Lung (tissue), 12 donors: ENCODE data around the gene ZNF765. TPM values are rescaled to one million over a fixed set of nuclear protein-coding genes. Genes with fewer than 3 reads are reported as not detected.
"Not testable (repeated sequence)": the region's sequence is repeated elsewhere in the genome, so short reads cannot be mapped to it uniquely, and the experiment has no call there.

Experiments
- ATAC-seq: fragments of 200-7000 bp; cut with Tn5 transposase; one replicate; pipeline ENCODE4 v1.9.1; 2020; ENCODE audit warnings: moderate number of reproducible peaks; ENCODE audit not compliant: insufficient read depth, low FRiP score
- DNase-seq, 3 donors: peaks; one replicate each; pipeline ENCODE4 v3.0.0-alpha.2; 2013 to 2017
- H3K27ac ChIP-seq, 2 donors: one replicate each; pipeline ENCODE4 v1.5.1; 2013; ENCODE audit warnings: mild to moderate bottlenecking in 2 of 2, moderate library complexity in 2 of 2, control low read depth in 1 of 2, inconsistent platforms in 1 of 2, low read depth in 1 of 2, low read length in 1 of 2
- H3K27me3 ChIP-seq, 3 donors: one replicate each; pipeline ENCODE4 v1.5.1; 2013; ENCODE audit warnings: low read length in 2 of 3; ENCODE audit not compliant: control insufficient read depth in 3 of 3, insufficient read depth in 3 of 3
- H3K36me3 ChIP-seq, 4 donors: one replicate each; pipeline ENCODE4 v1.5.1; 2013; ENCODE audit warnings: low read length in 4 of 4, mild to moderate bottlenecking in 1 of 4, moderate library complexity in 1 of 4; ENCODE audit not compliant: control insufficient read depth in 4 of 4, insufficient read depth in 4 of 4
- H3K4me1 ChIP-seq, 5 donors: one replicate each; pipeline ENCODE4 v1.5.1; 2013; ENCODE audit warnings: low read length in 5 of 5, mild to moderate bottlenecking in 2 of 5, moderate library complexity in 1 of 5; ENCODE audit not compliant: control insufficient read depth in 5 of 5, insufficient read depth in 5 of 5
- H3K4me3 ChIP-seq: one replicate; pipeline ENCODE4 v1.5.1; 2013; ENCODE audit warnings: mild to moderate bottlenecking, control low read depth, moderate library complexity
- H3K9ac ChIP-seq, 2 donors: one replicate each; pipeline ENCODE4 v1.5.1; 2013; ENCODE audit warnings: low read length in 2 of 2, control low read depth in 1 of 2; ENCODE audit not compliant: insufficient read depth in 1 of 2
- H3K9me3 ChIP-seq, 4 donors: one replicate each; pipeline ENCODE4 v1.5.1; 2013; ENCODE audit warnings: low read length in 3 of 4, mild to moderate bottlenecking in 1 of 4, moderate library complexity in 1 of 4; ENCODE audit not compliant: control insufficient read depth in 4 of 4, insufficient read depth in 3 of 4
- CTCF ChIP-seq: IDR thresholded peaks from 2 replicates; pipeline ENCODE4 v1.5.1; 2012; ENCODE audit warnings: mild to moderate bottlenecking; ENCODE audit errors: control extremely low read depth, extremely low read depth
- WGBS, 2 donors: extraction: QIAGEN DNeasy Blood & Tissue Kit; methylation state at CpG; one replicate each; pipeline ENCODE4 v1.1.7; 2013; 5-methylcytosine and 5-hydroxymethylcytosine counted together
- polyA plus RNA-seq, 2 donors: library from polyadenylated mRNA; stranded (reverse); fragments of 200-250 nt; gene quantifications; one replicate each; pipeline ENCODE4 v1.2.1, GENCODE V29; 2013
- total RNA-seq, 2 donors: library from RNA; depleted of rRNA in 1 of 2; stranded (reverse); fragments of >200 nt in 1 of 2; gene quantifications; one replicate each; pipeline ENCODE4 v1.2.1, GENCODE V29; 2014 to 2021
- donor health status: control.
- donor health status: control.
- donor health status: Bipolar disorder and iron deficiency.
- donor health status: healthy.
- donor health status: DM: yes; HTN: yes; CAD: no.

The ZNF765 gene
- total and polyA plus RNA-seq, 4 donors: 3.6 to 11.3 (median 6.4) TPM

DNA sequence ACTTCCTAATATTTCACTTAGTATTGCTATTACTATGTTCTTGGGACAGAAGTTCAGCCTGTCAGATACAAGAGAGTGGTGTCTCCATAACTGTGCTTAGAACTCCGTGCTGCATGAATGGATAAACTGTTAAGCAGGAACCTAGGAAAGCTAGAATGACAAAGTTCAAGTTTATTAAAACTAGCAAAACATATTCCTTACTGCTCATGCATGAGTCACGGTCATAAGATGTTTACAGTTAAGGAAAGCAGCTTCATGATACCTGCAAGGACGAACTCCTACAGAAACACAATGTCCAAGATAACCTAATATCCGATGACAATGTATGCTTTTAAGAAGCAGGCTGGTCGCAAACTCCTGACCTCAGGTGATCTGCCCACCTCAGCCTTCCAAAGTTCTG is 6.0 kb upstream of the ZNF765 start:
- TF ChIP-seq CTCF: no peak
- H3K27ac ChIP-seq: no peak overlapping the region
- peaks cover 0 to under 1% (median 0%) of the 10 kb centered on the region in 5 donors for H3K4me1 ChIP-seq
- DNase-seq: no peak
- ATAC-seq: no peak
- H3K9ac ChIP-seq: no peak overlapping the region
- H3K27me3 ChIP-seq: no peaks in the 10 kb centered on the region
- WGBS, 2 donors: 94% methylated on average over 5 of the region's 5 CpGs
- no peak overlapping the region for H3K4me3 ChIP-seq
- H3K36me3 ChIP-seq: peaks cover 0 to 5% (median 4%) of the 10 kb centered on the region in 4 donors
- H3K9me3 ChIP-seq: peaks cover 0 to 10% (median 1%) of the 10 kb centered on the region in 4 donors

- no peak for TF ChIP-seq CTCF
- DNase-seq (no peak), ATAC-seq (no peak)
- Histone ChIP-seq H3K27ac (no peak overlapping the region), H3K9ac (no peak overlapping the region), H3K36me3 (peaks cover 0 to 5% (median 4%) of the 10 kb centered on the region in 4 donors), H3K9me3 (peaks cover 0 to 8% (median 1%) of the 10 kb centered on the region in 4 donors), H3K4me3 (no peak overlapping the region), H3K4me1 (peaks cover 0 to 7% (median 2%) of the 10 kb centered on the region in 5 donors), H3K27me3 (no peaks in the 10 kb centered on the region)
- 84 to 86% methylated on average over 8 of the region's 8 CpGs for WGBS, 2 donors
Observed at GRCh38 chr19:53389571-53389970, 5.4 kb upstream of the ZNF765 start.

DNA sequence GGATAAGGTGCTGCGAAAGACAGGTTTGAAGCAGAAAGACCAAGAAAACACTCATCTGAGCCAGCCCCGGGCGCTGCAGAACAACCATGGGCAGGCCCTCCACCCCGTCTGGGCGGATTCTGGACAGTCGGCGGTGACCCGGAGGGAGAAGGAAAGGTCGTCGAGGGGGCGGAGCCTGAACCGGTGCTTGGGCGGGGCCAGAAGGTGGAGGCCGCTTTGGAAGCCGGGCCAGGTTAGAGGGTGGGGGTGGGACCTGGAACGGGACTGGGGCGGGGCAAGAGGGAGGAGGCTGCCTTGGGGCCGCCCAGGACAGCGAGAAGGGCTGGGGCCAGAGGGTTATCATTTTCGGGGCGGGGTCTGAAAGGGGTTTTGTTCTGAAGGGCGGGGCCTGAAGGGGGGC is 5.0 kb upstream of the ZNF765 start:
- H3K27me3 ChIP-seq: no peaks in the 10 kb centered on the region
- no peak for ATAC-seq
- H3K27ac ChIP-seq: no peak overlapping the region
- H3K4me3 ChIP-seq: no peak overlapping the region
- H3K36me3 ChIP-seq: peaks cover 0 to 5% (median 4%) of the 10 kb centered on the region in 4 donors
- no peak for DNase-seq
- peaks cover 0 to 9% (median 2%) of the 10 kb centered on the region in 5 donors for H3K4me1 ChIP-seq
- no peak for TF ChIP-seq CTCF
- no peak overlapping the region for H3K9ac ChIP-seq
- 39 to 51% methylated on average over 19 to 22 of the region's 22 CpGs for WGBS, 2 donors
- H3K9me3 ChIP-seq: peaks cover 0 to 8% (median 1%) of the 10 kb centered on the region in 4 donors

DNA sequence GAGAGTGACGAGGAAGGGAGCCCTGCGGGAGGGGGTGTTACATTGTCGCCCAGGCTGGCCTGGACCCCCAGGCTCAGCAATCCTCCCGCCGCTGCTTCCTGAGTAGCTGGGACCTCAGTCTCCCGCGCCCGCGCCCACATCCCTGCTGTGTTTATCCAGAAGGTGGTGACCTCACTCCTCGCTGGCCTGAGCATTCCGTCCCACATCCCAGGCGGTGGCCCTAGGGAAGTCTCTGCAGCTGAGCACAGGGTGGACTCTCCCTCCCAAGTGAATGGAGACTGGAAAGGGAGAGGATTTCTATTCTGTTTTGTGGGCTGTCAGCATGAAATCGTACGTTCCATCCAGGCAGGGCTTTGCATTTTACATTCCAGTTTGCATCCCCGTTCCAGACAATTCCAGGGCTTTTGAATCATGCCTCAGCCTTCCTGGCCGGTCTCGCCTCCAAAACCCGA is 401 bp upstream of the ZNF765 start:
- WGBS, 2 donors: 10 to 15% methylated on average over 18 of the region's 18 CpGs
- Histone ChIP-seq H3K4me1 (peaks cover 0 to 16% (median 3%) of the 10 kb centered on the region in 5 donors), H3K9ac (peak overlapping the region in 1 of 2 donors; percentile 77), H3K4me3 (peak overlapping the region; percentile 69), H3K36me3 (peaks cover 0 to 6% (median 3%) of the 10 kb centered on the region in 4 donors), H3K9me3 (peaks cover 0 to 4% (median 1%) of the 10 kb centered on the region in 4 donors), H3K27ac (peak overlapping the region; percentile 57 to 90), H3K27me3 (no peaks in the 10 kb centered on the region)
- DNase-seq (peak in 2 of 3 donors; percentile 64 to 69), ATAC-seq (no peak)
- TF ChIP-seq CTCF: no peak

DNA sequence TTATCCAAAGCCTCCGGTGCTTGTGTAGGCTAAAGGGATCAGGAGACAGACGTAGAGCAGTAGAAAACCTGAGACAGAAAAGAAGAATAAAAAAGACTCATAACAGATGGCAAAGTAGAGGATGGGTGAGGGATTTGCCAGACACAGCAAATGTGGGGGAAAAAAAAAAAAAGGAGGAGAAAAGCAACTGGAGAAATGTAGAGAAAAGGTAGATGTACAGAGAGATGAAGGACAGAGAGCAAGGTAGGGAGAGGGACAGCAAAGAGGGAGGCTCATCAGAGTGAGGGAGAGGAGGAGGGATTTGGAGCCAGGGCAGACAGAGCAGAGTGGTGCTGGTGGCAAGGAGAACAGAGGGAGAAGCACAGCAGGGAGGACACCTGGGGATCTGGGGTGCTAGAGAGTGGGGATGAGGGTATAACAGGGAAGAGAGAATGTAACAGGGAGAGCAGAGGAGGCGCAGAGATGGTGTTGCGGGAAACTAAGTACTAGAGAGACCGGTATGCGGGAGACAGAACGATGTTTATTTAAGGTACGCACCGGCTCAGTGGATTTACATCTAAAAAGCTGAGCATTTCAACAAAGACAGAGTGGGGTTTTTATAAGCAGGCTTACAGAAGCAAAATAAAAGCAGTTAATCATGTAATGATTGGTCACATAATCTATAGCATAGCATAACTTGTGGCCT is 1.0 kb downstream of the ZNF765 start:
- Histone ChIP-seq H3K4me1 (peaks cover 0 to 16% (median 3%) of the 10 kb centered on the region in 5 donors), H3K9ac (peak overlapping the region in 1 of 2 donors; percentile 37), H3K27ac (peak overlapping the region in 1 of 2 donors; percentile 81), H3K4me3 (peak overlapping the region; percentile 69), H3K36me3 (peaks cover 4 to 14% (median 10%) of the 10 kb centered on the region in 4 donors)
- H3K27me3 ChIP-seq, H3K9me3 ChIP-seq, DNase-seq, ATAC-seq: not testable (repeated sequence)
- WGBS, 2 donors: 17 to 29% methylated on average over 9 of the region's 9 CpGs
